Measurements from ENCODE around the gene SEC14L1. TPM values are rescaled to one million over a fixed set of nuclear protein-coding genes. Genes with fewer than 3 reads are reported as not detected.

The SEC14L1 gene
- total and polyA plus RNA-seq, 2 donors from 2014 or later, result 49.2 to 157 TPM

DNA sequence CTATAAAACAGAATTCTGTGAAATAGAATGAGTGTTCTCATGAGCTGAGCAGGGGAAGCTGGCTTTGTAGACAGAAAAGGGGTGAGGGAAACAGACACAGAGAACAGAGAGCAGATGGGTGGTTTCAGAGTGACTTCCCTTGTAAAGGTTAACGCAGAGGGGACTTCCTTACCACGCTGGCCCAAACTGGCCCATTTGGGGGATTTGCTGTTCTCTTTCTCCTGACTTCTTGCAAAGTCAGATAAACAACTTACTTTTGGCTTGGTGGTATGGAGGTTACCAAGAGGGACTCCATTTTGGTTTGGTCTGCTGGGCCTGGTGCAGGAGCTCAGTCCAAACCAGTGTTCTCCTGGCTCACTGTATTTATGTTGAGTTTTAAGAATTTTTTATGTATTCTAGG is 48.4 kb downstream of the SEC14L1 start:
- DNase-seq (peak in 1 of 5 donors; percentile 61), FAIRE-seq (no peak)
- H3K27me3 ChIP-seq (ENCODE audit: control insufficient read depth, insufficient read depth, low read length), result no peaks in the 10 kb centered on the region
- H3K9me3 ChIP-seq (ENCODE audit: control insufficient read depth in 2 of 3, insufficient read depth in 1 of 3, low read length in 3 of 3), result no peaks in the 10 kb centered on the region
- TF ChIP-seq CTCF (IDR thresholded peaks at IDR 0.05; ENCODE audit: borderline replicate concordance, extremely low read depth, insufficient read depth), result no peak
- H3K4me1 ChIP-seq (ENCODE audit: control insufficient read depth in 2 of 3, insufficient read depth in 2 of 3, low read depth in 1 of 3, low read length in 3 of 3), result peaks cover 6 to 38% (median 21%) of the 10 kb centered on the region in 3 donors
- peaks cover 2 to 15% (median 6%) of the 10 kb centered on the region in 3 donors for H3K36me3 ChIP-seq (ENCODE audit: control insufficient read depth in 2 of 3, insufficient read depth in 3 of 3, low read length in 3 of 3)
- H3K9ac ChIP-seq (ENCODE audit: low read length in 3 of 3), result no peak overlapping the region
- no peak overlapping the region for H3K27ac ChIP-seq (ENCODE audit: low read depth in 2 of 2, low read length in 2 of 2)
- no peak overlapping the region for H3K4me3 ChIP-seq (ENCODE audit: low read length in 3 of 3)
- intact Hi-C loops (cut with DNase I), result no loop called here

DNA sequence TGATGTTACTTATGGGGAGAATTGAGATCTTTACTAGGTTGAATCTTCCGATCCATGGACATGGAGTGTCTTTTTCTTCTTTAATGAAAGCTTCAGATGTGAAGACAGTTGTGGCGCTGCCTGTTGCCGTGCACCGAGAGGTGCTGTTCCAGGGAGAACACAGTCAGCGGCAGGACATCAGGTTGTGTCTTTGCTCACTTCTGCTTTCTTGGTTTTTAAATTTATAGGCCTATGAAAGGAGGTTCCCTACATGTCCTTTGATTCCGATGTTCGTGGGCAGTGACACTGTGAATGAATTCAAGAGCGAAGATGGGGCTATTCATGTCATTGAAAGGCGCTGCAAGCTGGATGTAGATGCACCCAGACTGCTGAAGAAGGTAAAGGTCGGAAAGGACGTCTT is 49.8 kb downstream of the SEC14L1 start:
- Histone ChIP-seq H3K27me3 (ENCODE audit: control insufficient read depth, insufficient read depth, low read length) (no peaks in the 10 kb centered on the region), H3K36me3 (ENCODE audit: control insufficient read depth in 2 of 3, insufficient read depth in 3 of 3, low read length in 3 of 3) (peaks cover 2 to 25% (median 13%) of the 10 kb centered on the region in 3 donors), H3K27ac (ENCODE audit: low read depth in 2 of 2, low read length in 2 of 2) (no peak overlapping the region), H3K9ac (ENCODE audit: low read length in 3 of 3) (no peak overlapping the region), H3K9me3 (ENCODE audit: control insufficient read depth in 2 of 3, insufficient read depth in 1 of 3, low read length in 3 of 3) (no peaks in the 10 kb centered on the region), H3K4me3 (ENCODE audit: low read length in 3 of 3) (no peak overlapping the region), H3K4me1 (ENCODE audit: control insufficient read depth in 2 of 3, insufficient read depth in 2 of 3, low read depth in 1 of 3, low read length in 3 of 3) (peaks cover 0 to 24% (median 8%) of the 10 kb centered on the region in 3 donors)
- TF ChIP-seq CTCF (IDR thresholded peaks at IDR 0.05; ENCODE audit: borderline replicate concordance, extremely low read depth, insufficient read depth), result no peak
- no peak for FAIRE-seq
- DNase-seq, result no peak
- intact Hi-C loops (cut with DNase I), result no loop called here

GRCh38 chr17:77191244-77191643 is 50.5 kb downstream of the SEC14L1 start:
- no peak overlapping the region for H3K27ac ChIP-seq (ENCODE audit: low read depth in 2 of 2, low read length in 2 of 2)
- no peaks in the 10 kb centered on the region for H3K27me3 ChIP-seq (ENCODE audit: control insufficient read depth, insufficient read depth, low read length)
- intact Hi-C loops (cut with DNase I), result no loop called here
- no peak for DNase-seq
- H3K4me3 ChIP-seq (ENCODE audit: low read length in 3 of 3), result no peak overlapping the region
- no peak overlapping the region for H3K9ac ChIP-seq (ENCODE audit: low read length in 3 of 3)
- H3K9me3 ChIP-seq (ENCODE audit: control insufficient read depth in 2 of 3, insufficient read depth in 1 of 3, low read length in 3 of 3), result no peaks in the 10 kb centered on the region
- no peak for TF ChIP-seq CTCF (IDR thresholded peaks at IDR 0.05; ENCODE audit: borderline replicate concordance, extremely low read depth, insufficient read depth)
- H3K36me3 ChIP-seq (ENCODE audit: control insufficient read depth in 2 of 3, insufficient read depth in 3 of 3, low read length in 3 of 3), result peaks cover 7 to 32% (median 20%) of the 10 kb centered on the region in 3 donors
- peaks cover 0 to 17% (median 4%) of the 10 kb centered on the region in 3 donors for H3K4me1 ChIP-seq (ENCODE audit: control insufficient read depth in 2 of 3, insufficient read depth in 2 of 3, low read depth in 1 of 3, low read length in 3 of 3)
- no peak for FAIRE-seq

DNA sequence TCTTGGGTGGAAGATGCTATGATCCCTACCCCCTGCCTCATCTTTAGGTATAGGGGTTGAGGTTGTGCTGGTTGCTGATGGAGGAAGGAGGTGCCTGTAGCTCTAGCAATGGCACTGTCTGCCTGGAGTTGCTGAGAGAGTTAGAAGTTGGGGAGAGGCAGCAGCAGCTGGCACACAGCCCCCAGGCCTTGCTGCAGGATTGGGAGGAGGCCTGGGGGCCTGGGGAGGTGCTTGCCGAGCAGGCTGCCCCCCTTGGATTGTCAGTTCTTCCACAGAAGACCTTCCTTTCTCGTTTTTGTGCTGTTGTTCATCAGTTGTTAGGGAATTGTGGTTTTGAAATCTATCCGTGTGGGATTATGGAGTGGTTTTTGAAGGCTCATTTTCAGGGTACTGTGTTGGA is 52.9 kb downstream of the SEC14L1 start:
- no peak for FAIRE-seq
- no peaks in the 10 kb centered on the region for H3K27me3 ChIP-seq (ENCODE audit: control insufficient read depth, insufficient read depth, low read length)
- intact Hi-C loops (cut with DNase I), result no loop called here
- peaks cover 0 to 6% (median 0%) of the 10 kb centered on the region in 3 donors for H3K4me1 ChIP-seq (ENCODE audit: control insufficient read depth in 2 of 3, insufficient read depth in 2 of 3, low read depth in 1 of 3, low read length in 3 of 3)
- peaks cover 11 to 53% (median 34%) of the 10 kb centered on the region in 3 donors for H3K36me3 ChIP-seq (ENCODE audit: control insufficient read depth in 2 of 3, insufficient read depth in 3 of 3, low read length in 3 of 3)
- DNase-seq, result no peak
- no peak for TF ChIP-seq CTCF (IDR thresholded peaks at IDR 0.05; ENCODE audit: borderline replicate concordance, extremely low read depth, insufficient read depth)
- no peaks in the 10 kb centered on the region for H3K9me3 ChIP-seq (ENCODE audit: control insufficient read depth in 2 of 3, insufficient read depth in 1 of 3, low read length in 3 of 3)
- H3K9ac ChIP-seq (ENCODE audit: low read length in 3 of 3), result no peak overlapping the region
- no peak overlapping the region for H3K27ac ChIP-seq (ENCODE audit: low read depth in 2 of 2, low read length in 2 of 2)
- no peak overlapping the region for H3K4me3 ChIP-seq (ENCODE audit: low read length in 3 of 3)

Measured in kidney (tissue), 14 donors.